Measurements from ENCODE around the gene SARS1.

The SARS1 gene

DNA sequence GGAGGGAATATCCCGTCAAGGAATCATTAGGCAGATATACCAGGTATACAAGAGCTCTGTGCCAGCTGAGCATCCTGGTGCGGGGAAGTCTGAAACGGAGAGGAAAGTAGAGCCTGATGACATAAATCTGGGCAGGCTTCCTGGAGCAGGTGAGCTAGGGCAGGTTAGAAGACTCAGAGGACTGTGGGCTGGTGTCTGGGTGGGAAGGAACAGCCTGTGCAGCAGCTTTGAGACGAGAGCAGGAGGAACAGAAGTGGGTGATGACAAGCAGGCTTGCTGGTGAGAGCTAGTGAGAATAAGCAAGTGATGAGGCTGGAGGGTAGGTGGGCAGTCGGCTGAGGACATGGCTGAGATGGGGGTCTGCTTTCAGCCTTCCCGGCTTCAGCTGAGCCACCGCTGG lies 42.4 kb downstream of the SARS1 start:
- H3K27me3 ChIP-seq (replicated peaks in 2 of 5; ENCODE audit: control insufficient read depth in 4 of 5, insufficient read depth in 5 of 5, low read length in 4 of 5): peaks cover 0 to 59% (median 15%) of the 10 kb centered on the region in 5 experiments
- CTCF ChIA-PET: no interaction called here
- no peaks in the 10 kb centered on the region for H3K4me1 ChIP-seq (ENCODE audit: control extremely low read depth in 1 of 4, control insufficient read depth in 4 of 4, insufficient read depth in 4 of 4, low read length in 3 of 4)
- WGBS (ENCODE audit: insufficient coverage): 95% methylated on average over 6 of the region's 7 CpGs
- no peak overlapping the region for H3K27ac ChIP-seq (ENCODE audit: insufficient read depth in 1 of 2, low read depth in 1 of 2, low read length in 2 of 2, poor library complexity in 1 of 2, severe bottlenecking in 2 of 2)
- H3K9me3 ChIP-seq (ENCODE audit: control extremely low read depth in 1 of 5, control insufficient read depth in 4 of 5, insufficient read depth in 2 of 5, low read depth in 1 of 5, low read length in 4 of 5): peaks cover 0 to 2% (median 0%) of the 10 kb centered on the region in 5 experiments
- H3K4me3 ChIP-seq (ENCODE audit: control insufficient read depth in 1 of 7, extremely low read depth in 1 of 7, insufficient read depth in 4 of 7, low read depth in 2 of 7, low read length in 6 of 7): no peak overlapping the region
- DNase-seq: no peak
- H3K36me3 ChIP-seq (ENCODE audit: control insufficient read depth in 4 of 4, insufficient read depth in 4 of 4, low read length in 3 of 4): no peaks in the 10 kb centered on the region
- POLR2A ChIA-PET: no interaction called here

DNA sequence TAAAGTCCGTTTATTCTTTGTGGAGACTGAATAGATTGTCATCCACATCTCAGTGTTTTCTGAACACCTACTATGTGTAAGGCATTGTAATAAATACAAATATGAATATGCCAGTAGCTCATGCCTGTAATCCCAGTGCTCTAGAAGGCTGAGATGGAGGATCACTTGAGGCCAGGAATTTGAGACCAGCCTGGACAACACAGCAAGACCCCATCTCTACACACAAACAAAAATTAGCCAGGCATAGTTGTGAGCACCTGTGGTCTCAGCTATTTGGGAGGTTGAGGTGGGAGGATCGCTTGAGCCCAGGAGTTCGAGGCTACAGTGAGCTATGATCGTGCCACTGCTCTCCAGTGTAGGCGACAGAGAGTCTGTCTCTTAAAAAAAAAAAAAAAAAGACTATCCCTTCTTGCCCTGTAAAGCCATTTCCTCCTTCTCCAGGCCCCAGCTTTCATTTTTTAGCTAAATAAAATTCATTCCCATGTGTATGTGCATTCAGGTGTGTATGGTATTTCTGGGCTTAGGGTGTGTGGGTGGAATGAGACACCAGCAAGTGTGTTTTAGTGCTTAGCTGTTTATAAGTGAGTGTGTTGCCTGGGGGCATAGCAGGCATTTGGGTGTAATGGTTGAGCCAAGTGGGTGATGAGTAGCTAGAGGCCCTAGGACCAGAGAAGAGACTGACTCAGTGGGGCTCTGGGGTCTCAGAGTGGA lies 43.4 kb downstream of the SARS1 start:
- Histone ChIP-seq H3K9me3 (ENCODE audit: control extremely low read depth in 1 of 5, control insufficient read depth in 4 of 5, insufficient read depth in 2 of 5, low read depth in 1 of 5, low read length in 4 of 5) (no peaks in the 10 kb centered on the region), H3K27me3 (replicated peaks in 2 of 5; ENCODE audit: control insufficient read depth in 4 of 5, insufficient read depth in 5 of 5, low read length in 4 of 5) (peaks cover 0 to 54% (median 10%) of the 10 kb centered on the region in 5 experiments), H3K36me3 (ENCODE audit: control insufficient read depth in 4 of 4, insufficient read depth in 4 of 4, low read length in 3 of 4) (no peaks in the 10 kb centered on the region), H3K4me1 (ENCODE audit: control extremely low read depth in 1 of 4, control insufficient read depth in 4 of 4, insufficient read depth in 4 of 4, low read length in 3 of 4) (no peaks in the 10 kb centered on the region), H3K27ac (ENCODE audit: insufficient read depth in 1 of 2, low read depth in 1 of 2, low read length in 2 of 2, poor library complexity in 1 of 2, severe bottlenecking in 2 of 2) (no peak overlapping the region), H3K4me3 (ENCODE audit: control insufficient read depth in 1 of 7, extremely low read depth in 1 of 7, insufficient read depth in 4 of 7, low read depth in 2 of 7, low read length in 6 of 7) (no peak overlapping the region)
- POLR2A ChIA-PET: no interaction called here
- DNase-seq: no peak
- CTCF ChIA-PET: interaction anchor here (0.6 to 1.0 kb wide), 4 partner anchors 17 to 142 kb away, joined by 3 read pairs; no protein-coding TSS in a partner anchor
- no CpG with 5 or more reads among the region's 5 CpGs for WGBS (ENCODE audit: insufficient coverage)

DNA sequence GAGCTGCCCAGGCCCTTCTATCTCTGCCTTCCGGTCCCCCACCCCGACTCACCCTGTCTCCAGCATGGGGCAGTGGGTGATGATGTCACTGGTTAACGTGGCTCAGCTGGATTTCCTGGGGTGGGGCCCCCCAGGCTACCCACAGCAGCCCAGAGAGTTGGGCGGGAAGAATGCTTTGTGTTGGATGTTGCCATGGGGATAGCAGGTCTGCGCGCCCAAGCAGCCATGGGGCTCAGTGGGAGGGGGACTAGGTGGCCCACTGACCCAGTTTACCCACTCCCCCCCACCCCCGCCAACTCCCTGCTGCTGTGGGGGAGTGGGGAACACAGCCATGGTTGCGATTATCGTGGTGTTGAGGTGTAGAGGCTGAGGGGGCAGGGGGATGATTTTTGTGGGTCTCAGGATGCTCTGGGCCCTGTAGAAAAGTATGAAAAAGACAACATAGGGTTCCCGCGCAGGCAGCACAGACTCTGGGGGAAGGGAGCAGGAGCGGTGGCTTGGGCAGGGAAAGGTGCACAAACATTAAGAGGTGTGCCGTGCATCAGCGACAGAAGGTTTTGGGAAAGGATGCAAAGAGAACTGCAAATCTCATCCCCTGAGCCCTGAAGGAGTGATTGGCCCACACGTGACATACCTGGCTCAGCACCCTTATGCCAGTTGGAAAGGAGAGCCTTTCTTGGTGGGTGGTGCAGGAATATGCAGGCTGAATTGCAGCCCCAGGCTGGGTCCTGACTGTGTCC lies 44.1 kb downstream of the SARS1 start:
- no peaks in the 10 kb centered on the region for H3K36me3 ChIP-seq (ENCODE audit: control insufficient read depth in 4 of 4, insufficient read depth in 4 of 4, low read length in 3 of 4)
- POLR2A ChIA-PET: no interaction called here
- H3K27ac ChIP-seq (ENCODE audit: insufficient read depth in 1 of 2, low read depth in 1 of 2, low read length in 2 of 2, poor library complexity in 1 of 2, severe bottlenecking in 2 of 2): no peak overlapping the region
- H3K27me3 ChIP-seq (replicated peaks in 2 of 5; ENCODE audit: control insufficient read depth in 4 of 5, insufficient read depth in 5 of 5, low read length in 4 of 5): peaks cover 0 to 54% (median 10%) of the 10 kb centered on the region in 5 experiments
- no peak overlapping the region for H3K4me3 ChIP-seq (ENCODE audit: control insufficient read depth in 1 of 7, extremely low read depth in 1 of 7, insufficient read depth in 4 of 7, low read depth in 2 of 7, low read length in 6 of 7)
- DNase-seq: no peak
- no peaks in the 10 kb centered on the region for H3K4me1 ChIP-seq (ENCODE audit: control extremely low read depth in 1 of 4, control insufficient read depth in 4 of 4, insufficient read depth in 4 of 4, low read length in 3 of 4)
- no peaks in the 10 kb centered on the region for H3K9me3 ChIP-seq (ENCODE audit: control extremely low read depth in 1 of 5, control insufficient read depth in 4 of 5, insufficient read depth in 2 of 5, low read depth in 1 of 5, low read length in 4 of 5)
- 99% methylated on average over 6 of the region's 15 CpGs for WGBS (ENCODE audit: insufficient coverage)
- CTCF ChIA-PET: interaction anchor here (0.8 to 1.0 kb wide), 2 partner anchors 41 to 141 kb away, joined by 3 read pairs; no protein-coding TSS in a partner anchor

DNA sequence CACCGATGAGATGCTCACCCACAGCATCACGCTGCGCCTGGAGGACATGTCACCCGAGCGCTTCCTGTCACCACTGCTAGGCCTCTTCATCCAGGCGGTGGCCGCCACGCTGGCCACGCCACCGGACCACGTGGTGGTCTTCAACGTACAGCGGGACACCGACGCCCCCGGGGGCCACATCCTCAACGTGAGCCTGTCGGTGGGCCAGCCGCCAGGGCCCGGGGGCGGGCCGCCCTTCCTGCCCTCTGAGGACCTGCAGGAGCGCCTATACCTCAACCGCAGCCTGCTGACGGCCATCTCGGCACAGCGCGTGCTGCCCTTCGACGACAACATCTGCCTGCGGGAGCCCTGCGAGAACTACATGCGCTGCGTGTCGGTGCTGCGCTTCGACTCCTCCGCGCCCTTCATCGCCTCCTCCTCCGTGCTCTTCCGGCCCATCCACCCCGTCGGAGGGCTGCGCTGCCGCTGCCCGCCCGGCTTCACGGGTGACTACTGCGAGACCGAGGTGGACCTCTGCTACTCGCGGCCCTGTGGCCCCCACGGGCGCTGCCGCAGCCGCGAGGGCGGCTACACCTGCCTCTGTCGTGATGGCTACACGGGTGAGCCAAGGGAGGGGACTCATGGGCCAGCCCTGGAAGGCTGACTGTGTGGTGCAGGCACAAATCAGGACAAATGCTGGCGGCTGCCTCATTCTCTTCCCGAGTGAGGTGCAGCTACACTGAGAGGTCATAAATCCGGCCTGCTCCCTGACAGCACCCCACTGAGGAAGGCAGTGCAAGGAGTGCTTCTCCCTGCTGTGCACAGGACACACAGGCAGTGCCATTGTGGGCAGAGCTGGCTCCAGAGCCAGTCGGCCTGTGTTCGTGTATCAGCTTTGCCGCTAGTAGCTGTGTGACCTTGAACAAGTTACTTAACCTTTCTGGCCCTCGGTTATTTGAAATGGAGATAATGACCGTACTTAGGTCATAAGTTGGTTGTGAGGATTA lies 45.1 kb downstream of the SARS1 start:
- Histone ChIP-seq H3K27me3 (replicated peaks in 2 of 5; ENCODE audit: control insufficient read depth in 4 of 5, insufficient read depth in 5 of 5, low read length in 4 of 5) (peaks cover 0 to 52% (median 10%) of the 10 kb centered on the region in 5 experiments), H3K36me3 (ENCODE audit: control insufficient read depth in 4 of 4, insufficient read depth in 4 of 4, low read length in 3 of 4) (no peaks in the 10 kb centered on the region), H3K27ac (ENCODE audit: insufficient read depth in 1 of 2, low read depth in 1 of 2, low read length in 2 of 2, poor library complexity in 1 of 2, severe bottlenecking in 2 of 2) (no peak overlapping the region), H3K4me3 (ENCODE audit: control insufficient read depth in 1 of 7, extremely low read depth in 1 of 7, insufficient read depth in 4 of 7, low read depth in 2 of 7, low read length in 6 of 7) (no peak overlapping the region), H3K9me3 (ENCODE audit: control extremely low read depth in 1 of 5, control insufficient read depth in 4 of 5, insufficient read depth in 2 of 5, low read depth in 1 of 5, low read length in 4 of 5) (no peaks in the 10 kb centered on the region), H3K4me1 (ENCODE audit: control extremely low read depth in 1 of 4, control insufficient read depth in 4 of 4, insufficient read depth in 4 of 4, low read length in 3 of 4) (no peaks in the 10 kb centered on the region)
- DNase-seq: no peak
- CTCF ChIA-PET: interaction anchor here (0.8 to 8.7 kb wide), 8 partner anchors 9 to 147 kb away, joined by 3 to 95 read pairs (median 4); partner anchors contain the start of gene SORT1
- POLR2A ChIA-PET: no interaction called here
- 94% methylated on average over 63 of the region's 69 CpGs for WGBS (ENCODE audit: insufficient coverage)

DNA sequence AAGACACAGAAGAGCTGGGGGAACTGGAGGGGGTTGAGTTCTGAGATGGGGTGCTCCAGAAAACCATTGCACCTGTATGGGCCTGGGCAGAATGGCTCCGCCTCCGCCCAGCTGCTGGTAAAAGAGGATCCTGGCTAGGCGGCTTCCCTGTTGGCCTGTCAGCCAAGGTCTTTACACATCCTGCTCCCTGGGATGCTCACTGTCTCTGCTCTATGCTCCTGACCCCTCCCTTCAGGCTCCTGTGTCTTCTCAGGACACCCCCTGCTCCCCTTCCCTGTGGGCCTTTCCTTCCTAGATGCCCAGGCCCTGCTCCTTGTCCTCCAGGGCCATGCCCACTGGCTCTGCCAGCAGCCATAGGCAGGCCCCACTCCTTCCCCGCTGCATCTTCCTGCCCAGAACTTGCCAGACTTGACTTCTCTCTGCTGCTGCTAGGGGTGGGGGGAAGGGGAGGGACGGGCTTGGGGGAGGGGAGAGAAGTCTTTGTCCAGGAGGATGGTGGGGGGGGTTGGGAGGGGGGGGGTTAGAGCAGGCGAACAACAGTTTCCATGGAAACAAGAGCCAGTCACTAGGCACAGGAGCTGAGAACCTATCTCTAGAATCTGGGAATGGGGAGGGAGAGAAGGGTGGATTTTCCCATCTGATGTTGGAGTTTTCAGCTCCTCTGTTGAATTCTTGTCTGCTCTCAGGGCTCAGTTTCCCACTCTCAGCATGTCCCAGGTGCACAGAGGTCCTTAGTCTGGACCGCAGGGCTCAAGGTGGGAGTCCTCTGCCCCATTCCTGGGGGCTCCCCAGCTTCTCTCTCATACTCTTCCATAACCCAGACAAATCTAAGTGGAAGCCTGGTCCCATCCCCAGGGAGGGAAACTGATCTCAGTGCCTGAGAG lies 46.2 kb downstream of the SARS1 start:
- Histone ChIP-seq H3K9me3 (ENCODE audit: control extremely low read depth in 1 of 5, control insufficient read depth in 4 of 5, insufficient read depth in 2 of 5, low read depth in 1 of 5, low read length in 4 of 5) (no peaks in the 10 kb centered on the region), H3K4me3 (ENCODE audit: control insufficient read depth in 1 of 7, extremely low read depth in 1 of 7, insufficient read depth in 4 of 7, low read depth in 2 of 7, low read length in 6 of 7) (no peak overlapping the region), H3K27me3 (replicated peaks in 2 of 5; ENCODE audit: control insufficient read depth in 4 of 5, insufficient read depth in 5 of 5, low read length in 4 of 5) (peaks cover 0 to 42% (median 6%) of the 10 kb centered on the region in 5 experiments), H3K27ac (ENCODE audit: insufficient read depth in 1 of 2, low read depth in 1 of 2, low read length in 2 of 2, poor library complexity in 1 of 2, severe bottlenecking in 2 of 2) (no peak overlapping the region), H3K36me3 (ENCODE audit: control insufficient read depth in 4 of 4, insufficient read depth in 4 of 4, low read length in 3 of 4) (no peaks in the 10 kb centered on the region), H3K4me1 (ENCODE audit: control extremely low read depth in 1 of 4, control insufficient read depth in 4 of 4, insufficient read depth in 4 of 4, low read length in 3 of 4) (no peaks in the 10 kb centered on the region)
- 94% methylated on average over 2 of the region's 7 CpGs for WGBS (ENCODE audit: insufficient coverage)
- CTCF ChIA-PET: interaction anchor here (0.8 to 8.7 kb wide), 11 partner anchors 9 to 145 kb away, joined by 3 to 95 read pairs (median 4); partner anchors contain the start of gene SORT1
- POLR2A ChIA-PET: no interaction called here
- DNase-seq: no peak

DNA sequence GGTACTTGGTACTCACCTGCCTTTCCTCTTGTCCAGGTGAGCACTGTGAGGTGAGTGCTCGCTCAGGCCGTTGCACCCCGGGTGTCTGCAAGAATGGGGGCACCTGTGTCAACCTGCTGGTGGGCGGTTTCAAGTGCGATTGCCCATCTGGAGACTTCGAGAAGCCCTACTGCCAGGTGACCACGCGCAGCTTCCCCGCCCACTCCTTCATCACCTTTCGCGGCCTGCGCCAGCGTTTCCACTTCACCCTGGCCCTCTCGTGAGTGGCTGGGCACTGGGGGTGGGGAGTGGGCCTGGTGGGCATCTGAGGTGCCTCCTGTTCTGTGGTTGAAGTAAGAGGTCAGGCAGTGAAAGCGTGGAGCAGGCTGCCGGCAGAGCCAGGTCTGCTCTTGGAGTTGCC lies 47.3 kb downstream of the SARS1 start:
- Histone ChIP-seq H3K4me1 (ENCODE audit: control extremely low read depth in 1 of 4, control insufficient read depth in 4 of 4, insufficient read depth in 4 of 4, low read length in 3 of 4) (no peaks in the 10 kb centered on the region), H3K9me3 (ENCODE audit: control extremely low read depth in 1 of 5, control insufficient read depth in 4 of 5, insufficient read depth in 2 of 5, low read depth in 1 of 5, low read length in 4 of 5) (no peaks in the 10 kb centered on the region), H3K4me3 (ENCODE audit: control insufficient read depth in 1 of 7, extremely low read depth in 1 of 7, insufficient read depth in 4 of 7, low read depth in 2 of 7, low read length in 6 of 7) (no peak overlapping the region), H3K36me3 (ENCODE audit: control insufficient read depth in 4 of 4, insufficient read depth in 4 of 4, low read length in 3 of 4) (no peaks in the 10 kb centered on the region), H3K27ac (ENCODE audit: insufficient read depth in 1 of 2, low read depth in 1 of 2, low read length in 2 of 2, poor library complexity in 1 of 2, severe bottlenecking in 2 of 2) (no peak overlapping the region), H3K27me3 (replicated peaks in 2 of 5; ENCODE audit: control insufficient read depth in 4 of 5, insufficient read depth in 5 of 5, low read length in 4 of 5) (peaks cover 0 to 34% (median 4%) of the 10 kb centered on the region in 5 experiments)
- 97% methylated on average over 16 of the region's 16 CpGs for WGBS (ENCODE audit: insufficient coverage)
- no peak for DNase-seq
- CTCF ChIA-PET: interaction anchor here (1.1 to 8.7 kb wide), 7 partner anchors 7 to 140 kb away, joined by 3 to 95 read pairs (median 4); partner anchors contain the start of gene SORT1
- POLR2A ChIA-PET: no interaction called here
